DLD1 (cell line): ENCODE data around the gene RPE.

Experiments
- in situ Hi-C: cut with HindIII; loops from 2 replicates; pipeline ENCODE4 v1.10.0; 2017; ENCODE audit warnings: low sequenced_read_pairs

Gene RPE

GRCh38 chr2:210000464-210001324 lies 1.7 kb upstream of the RPE start:
- in situ Hi-C loops = no loop called here

DNA sequence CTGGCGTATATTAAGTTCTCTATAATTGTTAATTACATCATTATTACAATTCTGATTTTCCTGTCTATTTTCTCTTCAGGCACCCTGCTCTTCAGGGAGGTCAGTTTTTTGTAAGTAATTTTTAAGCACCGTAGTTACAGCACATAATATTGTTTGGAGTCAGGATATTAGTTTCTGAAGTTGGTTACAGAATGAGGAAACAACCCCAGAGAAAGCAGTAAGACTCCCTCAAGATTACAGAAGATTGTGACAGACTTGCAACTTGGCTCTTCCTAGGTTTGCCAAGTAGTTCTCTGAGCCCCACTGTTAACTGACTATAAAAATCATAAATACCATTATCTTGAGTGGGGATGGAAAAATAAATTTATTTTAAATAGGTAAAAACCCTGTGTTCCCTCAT lies 921 bp downstream of the RPE start:
- in situ Hi-C loops = no loop called here

- in situ Hi-C loops = no loop called here
Observed at GRCh38 chr2:210004881-210005280, 2.4 kb downstream of the RPE start.

GRCh38 chr2:210007895-210008294 lies 5.5 kb downstream of the RPE start:
- in situ Hi-C loops = no loop called here

- in situ Hi-C loops = no loop called here
Observed at GRCh38 chr2:210009126-210009525, 6.7 kb downstream of the RPE start.

GRCh38 chr2:210009896-210010295 lies 7.5 kb downstream of the RPE start:
- in situ Hi-C loops = no loop called here

DNA sequence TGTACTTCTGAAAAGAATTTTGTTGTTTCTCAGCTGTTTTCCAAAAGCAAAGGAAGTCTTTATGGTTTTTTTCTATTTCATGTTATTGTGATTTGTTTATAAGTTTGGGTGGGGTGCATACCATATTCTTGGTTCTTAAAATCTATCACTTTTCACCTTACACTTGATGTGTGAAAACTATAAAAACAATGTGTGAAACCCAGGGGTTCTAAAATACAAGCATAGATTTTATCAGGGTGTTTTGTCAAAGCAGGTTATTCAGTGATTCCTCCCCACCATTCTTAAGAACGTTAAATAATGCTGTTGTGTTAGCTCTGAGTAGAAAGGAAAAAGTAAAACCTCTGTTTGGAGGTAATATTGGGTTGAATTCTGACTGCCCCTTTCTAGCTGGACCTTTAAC lies 17.7 kb downstream of the RPE start:
- in situ Hi-C loops = no loop called here

- in situ Hi-C loops = no loop called here
Observed at GRCh38 chr2:210022824-210023223, 20.4 kb downstream of the RPE start.

GRCh38 chr2:210027608-210028007 lies 25.2 kb downstream of the RPE start:
- in situ Hi-C loops = no loop called here

GRCh38 chr2:210028178-210028577 lies 25.7 kb downstream of the RPE start:
- in situ Hi-C loops = no loop called here

DNA sequence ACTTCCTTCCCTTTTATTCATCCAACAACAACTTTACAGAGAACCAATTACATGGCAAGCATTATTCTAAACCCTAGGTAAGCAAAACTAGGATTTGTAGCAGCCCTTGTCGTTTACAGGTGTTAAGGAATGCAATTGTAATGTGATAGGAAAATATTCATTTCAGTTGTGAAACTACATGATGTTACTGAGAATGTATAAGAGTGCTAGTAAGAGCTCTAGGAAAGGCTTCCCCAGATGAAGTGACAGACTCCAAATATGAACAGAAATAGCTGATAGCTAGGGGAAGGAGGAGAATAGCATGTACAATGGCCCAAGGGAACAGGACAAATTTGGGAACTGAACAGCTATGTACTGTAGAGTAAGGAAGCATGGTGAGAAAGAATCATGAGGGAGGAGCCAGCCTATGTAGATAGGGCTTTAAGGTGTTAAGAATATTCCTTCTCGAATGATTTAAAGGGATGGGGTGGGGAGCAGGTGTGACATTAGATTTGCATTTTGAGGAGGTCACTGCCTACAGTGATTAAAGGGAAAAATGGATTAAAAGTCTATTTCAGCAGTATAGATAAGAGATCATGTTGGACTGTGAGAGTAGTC lies 31.7 kb downstream of the RPE start:
- in situ Hi-C loops = no loop called here

DNA sequence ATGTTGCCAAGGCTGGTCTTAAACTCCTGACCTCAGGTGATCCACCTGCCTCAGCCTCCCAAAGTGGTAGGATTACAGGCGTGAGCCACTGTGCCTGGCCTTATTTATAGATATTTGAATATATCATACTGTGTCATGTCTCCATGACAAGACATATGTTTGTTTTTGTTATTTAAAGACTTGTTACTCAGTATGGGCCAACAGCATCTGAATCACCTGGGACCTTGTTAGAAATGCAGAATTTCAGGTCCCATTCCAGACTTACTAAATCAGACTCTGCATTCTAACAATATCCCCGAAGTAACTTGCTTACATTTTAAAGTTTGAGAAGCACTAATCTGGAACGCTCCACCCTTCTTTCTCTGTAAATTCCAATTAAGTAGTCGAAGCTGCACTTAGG lies 33.2 kb downstream of the RPE start:
- in situ Hi-C loops = no loop called here

- in situ Hi-C loops = no loop called here
Observed at GRCh38 chr2:210038078-210038477, 35.6 kb downstream of the RPE start.

DNA sequence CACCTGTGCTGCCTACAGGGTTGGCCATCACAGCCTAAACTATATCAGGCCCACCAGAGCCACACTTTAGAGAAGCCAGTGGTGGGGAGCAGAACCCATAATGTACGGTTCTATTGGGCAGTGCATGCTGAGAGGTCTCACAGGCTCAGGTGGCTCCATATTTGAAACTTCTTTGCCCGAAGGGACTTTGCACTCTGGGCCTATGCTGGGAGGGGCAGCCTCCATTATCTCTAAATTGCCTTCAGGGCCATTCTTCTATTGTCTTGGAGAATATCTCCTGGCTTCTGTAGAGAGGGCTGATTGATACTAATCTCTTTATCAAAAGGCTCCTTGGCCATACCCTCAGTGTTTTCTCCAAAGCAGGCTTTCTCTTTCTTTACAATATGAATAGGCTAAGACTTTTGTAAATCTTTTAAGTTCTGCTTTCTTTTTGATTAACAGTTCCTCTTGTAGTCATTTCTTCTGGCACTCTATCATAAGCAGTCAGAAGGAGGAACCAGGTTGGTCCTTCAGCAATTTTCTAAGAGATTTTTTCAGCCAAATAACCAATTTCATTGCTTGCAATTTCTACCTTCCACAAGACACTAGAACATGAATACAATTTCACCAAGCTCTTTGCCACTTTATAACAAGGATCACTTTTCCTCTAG lies 44.5 kb downstream of the RPE start:
- in situ Hi-C loops = no loop called here

GRCh38 chr2:210049831-210050230 lies 47.4 kb downstream of the RPE start:
- in situ Hi-C loops = no loop called here

DNA sequence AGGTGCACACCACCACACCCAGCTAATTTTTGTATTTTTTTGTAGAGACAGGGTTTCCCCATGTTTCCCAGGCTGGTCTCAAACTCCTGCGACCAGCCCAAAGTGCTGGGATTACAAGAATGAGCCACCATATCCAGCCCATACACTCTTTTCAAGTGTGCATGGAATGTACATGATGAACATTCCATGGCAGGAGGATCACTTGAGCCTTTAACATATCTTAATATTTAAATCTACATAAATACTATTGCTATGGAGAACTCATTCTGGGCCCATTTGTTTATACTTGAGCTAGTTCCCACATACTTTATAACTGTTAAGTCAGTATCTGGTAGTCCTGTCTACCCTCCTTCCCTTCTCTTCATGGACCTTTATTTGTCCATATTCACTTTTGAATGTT lies 48.4 kb downstream of the RPE start:
- in situ Hi-C loops = no loop called here

- in situ Hi-C loops = no loop called here
Observed at GRCh38 chr2:210054696-210055095, 52.3 kb downstream of the RPE start.

GRCh38 chr2:210055825-210056224 lies 53.4 kb downstream of the RPE start:
- in situ Hi-C loops = no loop called here

GRCh38 chr2:210063306-210063705 lies 60.9 kb downstream of the RPE start:
- in situ Hi-C loops = no loop called here
